Right renal cortex interstitium (tissue), 3 donors: ENCODE results near the gene ARHGAP42. TPM values are rescaled to one million over a fixed set of nuclear protein-coding genes. Genes with fewer than 3 reads are reported as not detected.
"Not testable (repeated sequence)": the region's sequence is repeated elsewhere in the genome, so short reads cannot be mapped to it uniquely, and the experiment has no call there.

ENCODE experiments used
- DNase-seq, 3 donors: peaks; one replicate each; pipeline ENCODE4 v3.0.0-alpha.2; 2013; ENCODE audit warnings: low read depth in 3 of 3, low spot score in 2 of 3
- polyA plus RNA-seq, 3 donors: library from polyadenylated mRNA; unstranded; fragments of 120-200 nt; gene quantifications; one replicate each; pipeline ENCODE4 v1.2.1, GENCODE V29; 2013; ENCODE audit not compliant: insufficient read length in 3 of 3

Gene ARHGAP42
- 10 to 100 TPM; 29.4 to 33.9 (median 32.3) TPM for polyA plus RNA-seq

GRCh38 chr11:100687054-100687629 is at the start of gene ARHGAP42:
TSS of gene ARHGAP42 (plus strand) at chr11:100687288. CDS start at chr11:100687679, 391 bp downstream.
- peak in 1 of 3 donors; percentile 41 for DNase-seq

DNA sequence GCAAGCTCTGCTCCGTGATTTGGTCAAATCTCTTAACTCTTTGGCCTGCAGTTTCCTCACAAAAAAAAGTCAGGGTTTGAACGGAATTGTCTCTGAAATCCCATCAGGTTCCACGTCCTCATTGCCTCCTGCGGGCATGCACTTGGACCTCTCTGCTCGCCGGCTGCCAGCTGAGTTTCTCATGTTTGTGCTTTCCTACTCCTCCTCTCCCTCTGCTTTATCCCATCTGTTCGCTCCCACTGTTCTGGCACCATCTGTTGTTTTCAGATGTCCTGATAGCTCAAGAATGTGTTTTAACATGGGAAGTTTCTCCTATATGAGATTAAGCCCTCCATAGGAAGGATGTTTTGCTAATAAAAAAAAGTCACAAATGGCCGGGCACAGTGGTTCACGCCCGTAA is 49.4 kb upstream of the ARHGAP42 start:
- DNase-seq = no peak

DNA sequence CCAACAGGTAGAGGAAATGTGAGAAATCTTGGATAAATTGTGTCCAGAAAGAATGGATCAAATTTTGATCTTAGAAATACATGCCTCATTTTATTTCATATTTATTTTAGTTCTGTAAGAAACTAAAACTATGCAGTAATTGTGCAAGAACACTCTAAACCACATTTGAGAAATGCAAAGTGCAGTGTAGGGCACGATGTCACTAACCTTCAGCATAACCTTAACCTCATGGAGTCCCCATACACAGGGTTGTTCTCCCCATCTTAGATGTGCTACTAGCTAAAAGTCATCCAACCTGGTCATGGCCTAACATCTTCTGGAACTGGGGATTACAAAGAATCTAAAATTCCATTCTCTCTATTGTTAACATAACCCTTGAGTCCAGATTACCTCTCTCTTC is 48.4 kb upstream of the ARHGAP42 start:
- DNase-seq = no peak

- no peak for DNase-seq
Observed at GRCh38 chr11:100639140-100639539, 47.9 kb upstream of the ARHGAP42 start.

- DNase-seq = no peak
Observed at GRCh38 chr11:100640071-100640470, 47.0 kb upstream of the ARHGAP42 start.

DNA sequence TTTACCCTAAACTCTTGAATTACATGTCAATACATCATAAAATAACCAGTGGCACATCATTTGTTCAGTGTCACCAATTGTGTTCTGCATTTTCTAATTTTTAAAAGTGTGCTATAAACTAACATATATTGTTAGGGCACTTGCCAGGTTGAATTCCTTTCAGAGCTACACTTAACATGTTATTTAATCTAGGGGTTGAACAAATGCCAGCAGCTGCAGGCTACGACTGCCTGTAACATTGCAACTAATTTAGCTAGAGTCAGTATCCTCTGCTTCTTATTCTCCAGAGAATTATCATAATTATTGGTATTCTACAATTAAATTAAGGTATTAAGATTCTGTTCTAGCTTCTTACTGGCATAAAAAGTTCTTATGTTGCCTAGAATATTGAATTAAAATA is 46.4 kb upstream of the ARHGAP42 start:
- DNase-seq = no peak

DNA sequence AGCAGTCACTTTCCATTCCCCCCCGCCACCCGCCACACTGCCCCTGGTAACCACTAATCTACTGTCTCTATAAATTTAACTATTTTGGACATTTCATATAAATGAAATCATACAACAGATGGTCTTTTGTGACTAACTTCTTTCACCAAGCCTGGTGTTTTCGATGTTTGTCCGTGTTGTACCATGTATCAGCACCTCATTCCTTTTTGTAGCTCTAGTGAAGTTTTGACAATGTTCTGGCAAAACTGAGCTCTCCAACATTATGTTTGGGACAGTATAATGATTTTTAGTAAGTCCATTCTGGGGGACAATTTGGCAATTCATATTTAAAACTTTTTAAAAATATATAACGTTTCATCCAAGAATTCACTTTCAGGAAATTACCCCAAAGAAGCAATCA is 45.6 kb upstream of the ARHGAP42 start:
- DNase-seq = no peak

DNA sequence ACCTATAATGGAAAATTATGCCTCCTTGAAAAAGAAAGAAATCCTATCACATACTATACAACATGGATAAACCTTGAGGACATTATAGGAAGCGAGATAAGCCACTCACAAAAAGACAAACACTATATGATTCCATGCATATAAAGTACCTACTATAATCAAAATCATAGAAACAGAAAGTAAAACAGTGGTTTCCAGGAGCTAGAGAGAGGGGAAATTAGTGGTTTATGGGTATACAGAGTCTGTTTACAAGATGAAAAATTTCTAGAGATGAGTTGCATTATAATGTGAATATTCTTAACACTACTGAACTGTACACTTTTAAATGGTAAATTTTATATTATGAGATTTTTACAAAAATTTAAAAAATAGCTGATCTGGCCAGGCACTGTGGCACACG is 40.5 kb upstream of the ARHGAP42 start:
- no peak for DNase-seq

- no peak for DNase-seq
Observed at GRCh38 chr11:100647861-100648260, 39.2 kb upstream of the ARHGAP42 start.

DNA sequence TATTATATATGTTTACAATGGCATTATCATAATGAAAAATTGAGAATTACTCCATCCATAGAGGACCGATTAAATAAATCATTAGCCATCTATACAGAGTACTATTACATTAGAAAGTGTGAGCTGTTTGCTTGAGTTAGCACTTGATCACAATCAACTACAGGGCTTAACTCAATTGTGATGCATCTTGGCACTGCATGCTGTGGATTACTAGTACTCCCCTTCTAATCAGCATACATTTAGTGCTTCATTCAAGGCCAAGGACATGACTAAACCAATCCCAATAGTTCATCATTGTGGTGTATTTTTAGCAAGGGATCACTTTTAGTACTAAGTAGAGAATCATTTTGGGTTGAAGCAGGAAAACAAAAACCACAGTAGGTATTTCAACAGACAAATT is 23.5 kb upstream of the ARHGAP42 start:
- no peak for DNase-seq

DNA sequence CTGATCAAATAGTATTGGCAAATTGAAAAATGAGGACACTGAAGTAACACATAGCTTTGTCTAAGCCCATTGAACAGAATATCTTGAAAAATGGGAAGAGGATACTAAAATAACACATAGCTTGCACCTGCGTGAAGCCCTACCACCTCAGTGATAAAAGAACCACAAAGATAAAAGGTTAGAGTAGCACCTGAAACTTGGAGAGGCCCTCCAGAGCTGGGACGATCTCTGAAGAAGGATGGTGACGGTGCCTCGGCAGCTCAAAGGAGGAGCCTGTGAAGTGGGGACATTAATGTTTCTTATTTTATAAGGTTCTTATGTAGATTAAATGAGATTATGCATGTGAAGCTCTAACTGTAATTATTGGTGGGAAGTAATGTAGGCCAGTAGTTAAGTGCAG is 23.1 kb upstream of the ARHGAP42 start:
- DNase-seq = no peak

GRCh38 chr11:100666816-100667215 is 20.3 kb upstream of the ARHGAP42 start:
- not testable (repeated sequence) for DNase-seq

DNA sequence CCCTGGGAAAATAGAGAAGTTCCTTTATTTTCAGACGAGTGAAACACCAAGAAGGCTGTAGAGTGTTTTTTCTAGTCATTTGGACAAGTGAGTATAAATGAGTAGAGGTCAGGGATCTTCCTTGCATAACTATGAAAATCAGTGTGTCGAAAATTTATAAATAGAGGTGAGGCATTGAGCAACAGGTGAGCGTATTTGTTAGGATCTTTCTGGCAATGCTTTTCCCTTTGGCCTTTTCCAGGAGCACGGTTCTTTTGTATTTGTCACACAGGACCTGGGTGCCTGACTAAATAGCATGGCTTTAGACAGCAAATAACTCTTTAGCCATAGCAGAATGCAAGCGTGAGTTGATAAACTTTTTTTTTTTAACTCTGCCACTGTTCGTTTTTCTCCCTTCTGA is 19.6 kb upstream of the ARHGAP42 start:
- no peak for DNase-seq

DNA sequence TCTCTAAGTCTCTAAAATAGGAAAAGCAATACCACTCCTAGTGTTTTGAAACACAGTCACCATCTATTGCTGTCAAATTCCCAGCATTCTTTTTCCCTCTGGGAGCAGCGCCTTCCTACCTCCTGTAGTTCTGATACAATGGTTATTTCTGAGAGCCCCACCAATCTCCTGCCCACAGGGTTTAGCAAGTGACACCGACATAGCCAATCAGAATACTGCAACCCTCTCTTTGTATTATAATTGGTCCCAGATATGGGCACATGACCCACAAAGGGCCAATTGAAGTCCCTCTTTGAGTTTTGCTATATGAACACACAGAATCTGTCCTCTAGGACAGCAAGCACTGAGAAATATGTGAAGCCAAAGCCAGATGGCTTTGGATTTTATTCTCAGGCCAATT is 16.9 kb upstream of the ARHGAP42 start:
- no peak for DNase-seq

GRCh38 chr11:100671471-100671870 is 15.6 kb upstream of the ARHGAP42 start:
- DNase-seq = no peak

DNA sequence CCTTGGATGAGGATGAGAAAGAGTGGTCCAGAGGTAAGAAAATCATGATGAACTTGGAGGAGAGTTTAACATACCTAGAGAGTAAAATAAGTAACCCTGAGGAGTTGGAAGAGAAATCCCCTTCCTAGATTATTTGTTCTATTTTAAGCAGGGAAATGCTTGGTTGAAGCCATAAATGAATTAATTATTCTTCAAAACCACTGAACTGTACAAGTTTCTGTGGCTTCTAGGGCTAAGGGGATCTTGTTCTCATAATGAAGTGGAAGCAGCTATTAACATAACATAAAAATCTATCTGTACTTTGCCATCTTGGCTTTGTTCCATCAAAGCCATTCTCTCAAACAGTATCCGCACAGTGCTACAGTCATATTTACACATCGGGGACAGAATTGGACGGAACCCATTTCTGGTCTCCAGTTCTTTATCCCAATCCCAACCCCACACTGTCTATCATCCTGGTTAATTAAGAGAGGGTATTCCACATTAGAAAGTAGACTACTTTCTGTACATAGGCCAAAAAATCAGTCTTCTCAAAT is 14.5 kb upstream of the ARHGAP42 start:
- no peak for DNase-seq

- no peak for DNase-seq
Observed at GRCh38 chr11:100673063-100673462, 14.0 kb upstream of the ARHGAP42 start.

DNA sequence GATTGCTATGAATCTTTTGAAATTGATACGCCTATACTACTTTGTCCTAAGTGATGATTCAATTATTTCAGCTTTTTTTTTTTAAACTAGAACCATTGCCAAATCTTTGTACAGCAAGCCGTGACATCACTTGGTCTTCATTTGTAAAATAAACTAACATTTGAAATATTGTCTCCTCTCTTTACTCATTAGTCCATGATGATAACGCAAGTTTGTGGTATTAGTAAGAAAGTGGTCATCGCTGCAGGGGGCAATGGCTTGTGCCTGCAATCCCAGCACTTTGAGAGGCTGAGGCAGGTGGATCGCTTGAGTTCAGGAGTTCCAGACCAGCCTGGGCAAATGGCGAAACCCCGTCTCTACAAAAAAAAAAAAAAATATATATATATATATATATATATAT is 12.9 kb upstream of the ARHGAP42 start:
- DNase-seq = no peak

GRCh38 chr11:100675115-100675650 is 11.9 kb upstream of the ARHGAP42 start:
- no peak for DNase-seq

GRCh38 chr11:100676901-100677300 is 10.2 kb upstream of the ARHGAP42 start:
- DNase-seq = no peak

- no peak for DNase-seq
Observed at GRCh38 chr11:100677796-100678195, 9.3 kb upstream of the ARHGAP42 start.

DNA sequence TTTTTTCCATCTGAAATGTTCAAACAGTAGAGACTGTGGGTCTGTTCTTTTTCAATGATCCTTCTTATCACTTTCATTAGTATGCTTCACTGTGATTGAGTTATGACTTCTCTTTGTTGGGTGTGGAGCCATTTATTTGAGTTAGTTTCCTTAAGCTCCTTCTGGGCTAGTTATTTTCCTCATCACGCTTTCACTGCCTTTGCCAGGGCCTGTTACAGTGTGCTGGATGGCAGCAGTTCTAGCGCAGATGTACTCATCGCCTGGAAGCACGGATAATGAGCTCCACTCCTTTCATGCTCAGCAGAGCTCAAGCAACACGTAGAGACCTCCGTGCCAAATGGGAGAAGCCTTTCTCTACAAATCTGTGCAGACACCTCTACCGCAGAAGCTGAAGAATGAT is 7.0 kb upstream of the ARHGAP42 start:
- DNase-seq = no peak

DNA sequence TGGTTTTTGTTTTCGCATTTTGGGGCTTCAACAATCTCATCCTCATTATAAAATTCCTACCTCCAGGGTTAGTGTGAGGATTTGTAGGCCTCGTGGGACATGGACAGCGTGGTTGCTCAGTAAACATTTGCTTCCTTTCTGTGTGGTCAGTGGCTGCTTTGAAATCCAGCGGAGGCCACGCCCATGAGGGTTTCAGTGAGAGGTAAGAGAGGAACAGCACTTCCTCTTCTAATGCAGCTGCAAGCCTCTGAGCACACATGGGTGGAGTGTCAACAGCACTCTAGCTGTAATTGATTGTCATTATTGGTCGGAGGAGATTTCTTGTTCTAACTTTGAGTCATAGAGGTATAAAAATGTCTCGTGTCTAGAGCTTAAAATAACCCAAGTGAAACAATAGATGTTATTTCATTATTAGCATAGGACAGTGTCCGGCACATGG is 6.0 kb upstream of the ARHGAP42 start:
- DNase-seq = no peak
